K562 (cell line): ENCODE measurements around the gene CABP7. TPM values are rescaled to one million over a fixed set of nuclear protein-coding genes. Genes with fewer than 3 reads are reported as not detected.
A peak's percentile ranks its signal among the peaks of the same experiment; 100 is the strongest.

Experiments
- NFIC ChIP-seq: fragments of 450-650 bp; IDR thresholded peaks from 2 replicates; pipeline ENCODE4 v1.6.1; 2017; ENCODE audit warnings: mild to moderate bottlenecking, inconsistent platforms
- PRMT5 ChIP-seq: sonication (generic); formaldehyde crosslinking; IDR thresholded peaks from 2 replicates; pipeline ENCODE4 v1.5.0; 2020; ENCODE audit warnings: missing genetic modification reagents
- ZNF407 ChIP-seq: fragments of 450-650 bp; IDR thresholded peaks from 2 replicates; pipeline ENCODE4 v1.6.1; 2016; ENCODE audit warnings: low read depth
- polyA plus RNA-seq, 8 experiments: library from polyadenylated mRNA; depleted of rRNA in 4 of 8; stranded (reverse) in 5 of 8; unstranded in 3 of 8; fragments of >200 nt; fragmentation: Nextera tagmentation in 2 of 8; fragmentation: Illumina TruSeq in 1 of 8; extraction: Ambion mirVana in 2 of 8; extraction: Trizol in 1 of 8; gene quantifications; 2 replicates each; pipeline versions ENCODE4 v1.2.1 to v1.2.3, GENCODE V29; 2011 to 2014; ENCODE audit warnings: inconsistent platforms in 1 of 8, missing spikeins in 1 of 8
- total RNA-seq, 7 experiments: library from RNA; depleted of rRNA in 6 of 7; stranded (reverse); fragments of >200 nt in 6 of 7; fragmentation: Illumina TruSeq in 2 of 7; extraction: Trizol in 2 of 7; gene quantifications; 2 replicates each; pipeline versions ENCODE4 v1.2.1 to v1.2.3, GENCODE V29; 2011 to 2021; ENCODE audit warnings: low replicate concordance in 1 of 7

CABP7 gene
- total and polyA plus RNA-seq, 9 of the 15 experiments (the other 6 are each of a cell fraction or from before 2014, with no cell fraction given), result not detected

DNA sequence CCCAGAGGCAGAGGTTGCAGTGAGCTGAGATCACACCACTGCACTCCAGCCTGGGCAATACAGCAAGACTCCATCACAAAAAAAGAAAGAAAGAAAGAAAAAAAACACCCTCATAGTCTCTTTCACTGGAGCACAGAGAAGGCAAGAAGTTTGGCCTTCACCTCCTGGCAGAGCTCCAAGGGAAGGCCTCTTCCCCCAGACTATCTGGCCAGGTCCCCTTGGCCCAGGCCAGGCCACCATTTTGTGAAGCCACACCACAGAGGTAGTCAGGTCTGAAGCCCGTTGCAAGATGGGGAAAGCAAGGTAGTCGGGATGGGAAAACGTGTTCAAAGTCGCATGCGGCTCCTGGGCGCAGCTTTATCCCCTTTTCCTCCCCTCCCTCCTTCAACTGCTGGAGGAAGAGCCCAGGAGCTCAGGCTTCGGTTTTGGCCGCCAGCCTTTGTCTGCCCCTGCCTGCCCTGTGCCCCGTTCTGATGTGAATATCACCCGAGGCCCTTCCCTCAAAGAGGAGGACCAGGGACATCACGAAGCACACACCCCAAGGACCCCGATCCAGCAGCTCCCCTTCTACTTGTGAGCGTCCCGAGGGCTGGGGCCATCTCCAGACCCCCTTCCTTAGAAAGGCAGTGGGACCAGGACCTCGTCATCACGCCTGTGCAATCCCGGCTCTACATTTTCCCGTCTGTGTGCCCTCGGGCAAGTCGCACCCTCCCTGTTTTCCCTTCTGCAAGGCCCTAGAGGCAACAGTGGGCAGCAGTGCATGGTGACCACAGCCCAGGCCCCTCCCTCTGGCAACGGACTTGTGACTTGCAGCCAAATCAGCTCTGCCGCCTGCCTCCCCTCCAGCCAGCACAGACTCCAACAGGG lies 17.7 kb downstream of the CABP7 start (continued):
- TF ChIP-seq ZNF407, result no peak
- TF ChIP-seq NFIC, result peak; percentile 27; the same call in 1 of the 2 replicates
- TF ChIP-seq PRMT5, result no peak
